HG02623 (cell line): ENCODE measurements around the gene COL20A1.
A peak's percentile ranks its signal among the peaks of the same experiment; 100 is the strongest.

Source experiments
- ATAC-seq: cut with Tn5 transposase; IDR thresholded peaks from one replicate; pipeline ENCODE4 v1.9.1; 2021; ENCODE audit warnings: moderate library complexity; ENCODE audit not compliant: unreplicated experiment

The COL20A1 gene

DNA sequence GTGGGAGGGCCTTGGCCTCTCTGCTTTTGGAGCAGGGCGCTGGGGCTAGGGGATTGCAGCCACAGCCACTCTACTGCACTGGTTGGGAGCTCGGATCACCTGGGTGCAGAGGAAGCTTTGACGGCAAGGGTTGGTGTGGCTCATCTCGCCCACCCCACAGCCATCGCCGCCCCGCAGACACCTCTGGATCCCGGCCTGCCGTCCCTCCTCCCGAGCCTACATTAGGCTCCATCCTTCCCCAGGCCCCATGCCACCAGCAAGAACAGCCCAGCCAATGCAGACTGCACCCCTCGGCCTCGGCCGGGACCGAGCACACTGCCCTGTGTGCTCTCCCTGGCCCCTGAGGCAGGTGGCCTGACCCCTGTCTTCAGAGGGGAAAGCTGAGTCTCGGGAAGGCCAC lies 32.5 kb upstream of the COL20A1 start:
- ATAC-seq, result no peak

GRCh38 chr20:63261060-63261794 lies 31.8 kb upstream of the COL20A1 start:
- no peak for ATAC-seq

- ATAC-seq, result no peak
Observed at GRCh38 chr20:63261795-63262528, 31.0 kb upstream of the COL20A1 start.

GRCh38 chr20:63262836-63263235 lies 30.1 kb upstream of the COL20A1 start:
- no peak for ATAC-seq

DNA sequence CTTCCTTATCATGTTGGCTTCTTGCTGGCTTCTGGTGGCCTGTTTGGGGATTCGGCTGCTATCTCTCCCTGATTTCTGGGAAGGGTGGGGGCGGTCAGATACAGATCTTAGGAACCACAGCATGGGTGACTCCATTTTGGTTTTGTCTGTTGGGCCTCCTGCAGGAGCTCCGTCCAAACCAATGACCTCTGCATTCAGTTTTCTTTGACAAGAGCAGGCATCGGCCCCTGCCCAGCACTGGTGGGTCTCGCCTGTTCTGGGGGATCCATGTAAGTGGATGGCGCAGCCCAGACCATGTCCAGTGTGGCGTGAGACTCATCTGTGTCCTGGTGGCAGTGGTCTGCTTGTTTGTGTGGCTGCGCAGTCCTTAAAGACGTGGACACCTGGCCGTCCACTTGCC lies 29.0 kb upstream of the COL20A1 start:
- no peak for ATAC-seq

GRCh38 chr20:63264519-63264918 lies 28.5 kb upstream of the COL20A1 start:
- ATAC-seq, result no peak

DNA sequence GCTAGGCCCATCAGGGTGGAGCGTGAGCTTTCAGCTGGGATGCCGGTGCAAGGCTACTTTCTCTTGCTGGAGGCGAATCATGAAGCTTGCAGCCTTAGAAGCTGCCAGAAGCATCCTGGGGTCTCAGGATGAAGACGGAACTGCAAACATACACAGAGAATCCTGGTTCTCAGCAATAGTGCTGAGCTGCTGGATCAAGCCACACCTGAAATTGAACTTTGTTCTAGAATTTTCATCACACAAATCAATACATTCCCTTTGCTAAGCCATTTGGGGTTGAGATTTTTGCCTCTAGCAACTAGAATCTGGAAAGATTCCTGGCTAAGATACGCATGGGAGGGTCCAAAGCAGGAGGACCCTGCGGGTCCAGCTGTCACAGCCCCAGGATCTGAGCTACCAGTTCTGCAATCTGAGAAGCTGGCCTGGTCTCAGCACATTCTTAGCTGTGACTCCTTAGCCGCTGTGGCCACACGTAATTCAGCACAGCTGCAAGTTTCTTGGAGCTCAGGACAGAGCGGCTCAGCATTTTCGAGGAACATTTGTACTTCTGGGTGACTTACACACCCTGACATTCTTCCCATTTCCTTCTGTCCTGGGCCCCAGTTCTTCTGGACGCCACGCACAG lies 27.0 kb upstream of the COL20A1 start:
- ATAC-seq, result no peak

GRCh38 chr20:63267691-63268090 lies 25.3 kb upstream of the COL20A1 start:
- ATAC-seq, result no peak

- no peak for ATAC-seq
Observed at GRCh38 chr20:63268256-63268655, 24.7 kb upstream of the COL20A1 start.

DNA sequence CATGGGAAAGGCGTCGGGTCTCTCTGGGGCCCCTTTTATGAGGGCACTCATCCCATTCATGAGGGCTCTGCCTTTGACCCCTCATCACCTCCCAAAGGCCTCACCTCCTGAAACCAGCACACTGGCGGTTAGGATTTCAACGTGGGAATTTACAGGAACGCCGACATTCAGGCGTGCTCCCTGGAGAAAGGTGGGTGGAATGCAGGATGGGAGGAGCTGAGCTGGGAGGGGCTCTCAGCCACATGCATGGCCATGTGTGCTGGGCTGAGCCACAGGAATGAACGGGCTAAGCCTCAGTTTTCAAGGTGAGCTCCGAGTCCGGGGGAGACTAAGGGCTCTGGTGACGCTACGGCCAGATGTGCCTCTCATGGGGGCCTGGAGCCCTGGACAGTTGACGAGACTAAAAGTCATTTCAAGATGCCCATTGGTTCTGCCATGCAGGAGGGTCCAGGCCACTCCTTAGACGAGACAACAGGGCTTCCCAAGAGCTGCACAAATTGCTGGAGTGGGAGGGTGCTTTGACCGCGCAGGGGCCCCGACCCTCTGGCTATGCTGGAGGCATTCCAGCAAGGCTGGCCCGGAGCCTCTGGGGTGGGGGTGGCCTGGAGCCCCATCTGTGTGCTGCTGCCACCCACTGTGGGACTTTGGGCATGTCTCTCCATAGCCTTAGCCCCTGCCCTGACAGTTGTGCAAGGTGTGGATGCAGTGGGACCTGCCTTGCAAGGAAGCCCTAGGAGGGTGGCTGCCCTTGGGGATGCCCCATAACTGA lies 24.1 kb upstream of the COL20A1 start:
- ATAC-seq, result no peak

GRCh38 chr20:63269724-63270123 lies 23.3 kb upstream of the COL20A1 start:
- ATAC-seq, result no peak

DNA sequence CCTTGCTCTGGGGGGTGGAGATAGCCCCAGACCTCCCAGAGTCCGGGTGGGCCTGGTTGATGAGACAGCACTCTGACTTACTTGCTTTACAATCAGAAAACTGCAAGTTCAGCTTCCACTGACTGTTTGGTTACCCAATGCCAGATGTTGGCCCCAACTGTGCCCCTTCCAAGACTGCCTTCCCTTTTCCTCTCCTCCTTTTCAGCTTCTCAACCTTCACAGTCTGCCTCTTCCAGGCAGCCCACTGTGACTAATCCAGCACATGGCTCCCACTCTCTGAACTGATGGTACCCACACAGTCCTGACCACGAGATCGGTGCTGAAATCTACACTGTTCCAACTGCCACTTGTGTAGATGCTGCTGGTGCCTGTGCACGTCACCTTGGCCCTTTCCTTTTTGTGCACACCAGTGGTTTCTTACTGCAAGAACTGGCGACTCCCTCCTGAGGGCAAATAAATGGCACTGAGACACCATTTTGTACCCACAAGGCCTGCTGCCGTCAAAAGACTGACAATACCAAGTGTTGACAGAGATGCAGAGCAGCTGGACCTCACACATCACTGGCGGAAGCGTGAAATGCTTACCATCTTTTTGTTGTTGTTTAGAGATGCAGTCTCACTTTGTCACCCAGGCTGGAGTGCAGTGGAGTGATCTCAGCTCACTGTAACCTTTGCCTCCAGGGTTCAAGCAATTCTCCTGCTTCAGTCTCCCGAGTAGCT lies 22.2 kb upstream of the COL20A1 start:
- ATAC-seq, result no peak

DNA sequence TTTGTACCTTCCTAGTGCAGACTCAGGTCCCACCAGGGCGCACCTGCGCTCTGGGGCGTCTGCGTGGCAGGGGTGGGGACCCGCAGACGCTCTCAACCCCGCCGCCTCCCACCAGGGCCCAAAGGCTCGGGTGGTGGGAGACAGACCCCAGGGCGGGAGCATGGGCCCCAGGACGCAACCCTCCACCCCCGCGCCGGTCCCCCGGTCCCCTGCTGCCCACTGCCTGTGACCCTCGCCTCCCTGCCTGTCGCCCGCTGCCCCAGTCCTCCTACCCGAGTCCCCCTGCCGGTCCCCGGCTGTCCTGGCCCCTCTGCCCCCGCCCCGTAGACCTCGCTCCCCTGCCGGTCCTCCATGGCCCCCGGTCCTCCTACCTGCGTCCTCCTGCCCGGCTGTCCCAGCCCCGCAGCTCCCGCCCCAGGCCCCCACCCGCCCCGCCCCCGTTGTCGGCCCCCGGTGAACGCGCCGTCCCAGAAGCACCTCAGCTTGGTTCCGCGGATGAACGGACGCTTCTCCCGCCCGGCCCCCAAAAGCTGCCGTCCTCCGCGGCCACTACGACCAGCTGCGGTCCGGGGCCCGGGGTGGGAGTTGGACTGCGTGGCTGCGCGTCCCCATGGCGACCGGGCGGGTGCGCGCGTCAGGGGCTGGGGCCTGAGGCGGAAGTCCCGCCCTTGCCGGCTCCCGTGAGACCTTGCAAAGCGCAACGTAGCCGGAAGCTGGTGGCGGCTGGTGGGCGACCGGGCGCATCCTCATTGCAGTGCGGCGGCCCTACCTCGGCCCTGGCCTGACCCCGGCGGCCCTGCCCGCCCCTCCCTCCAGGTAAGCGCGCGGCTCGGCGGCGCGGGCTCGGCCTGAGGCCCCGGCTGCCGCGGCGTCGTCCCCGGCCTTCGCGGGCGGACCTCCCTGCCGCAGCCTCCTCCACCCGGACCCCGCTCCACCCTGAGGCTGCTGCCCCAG lies 20.6 kb upstream of the COL20A1 start, which contains the start of gene ARFGAP1:
ARFGAP1 (plus strand) TSS at position 709 of the 954 bp plus-strand sequence. CDS start 2,768 bp downstream, outside the sequence.
- peak; percentile 89 for ATAC-seq

- ATAC-seq, result no peak
Observed at GRCh38 chr20:63273059-63273579, 19.9 kb upstream of the COL20A1 start.

- ATAC-seq, result no peak
Observed at GRCh38 chr20:63273635-63274380, 19.2 kb upstream of the COL20A1 start.

- no peak for ATAC-seq
Observed at GRCh38 chr20:63274381-63275228, 18.4 kb upstream of the COL20A1 start.

DNA sequence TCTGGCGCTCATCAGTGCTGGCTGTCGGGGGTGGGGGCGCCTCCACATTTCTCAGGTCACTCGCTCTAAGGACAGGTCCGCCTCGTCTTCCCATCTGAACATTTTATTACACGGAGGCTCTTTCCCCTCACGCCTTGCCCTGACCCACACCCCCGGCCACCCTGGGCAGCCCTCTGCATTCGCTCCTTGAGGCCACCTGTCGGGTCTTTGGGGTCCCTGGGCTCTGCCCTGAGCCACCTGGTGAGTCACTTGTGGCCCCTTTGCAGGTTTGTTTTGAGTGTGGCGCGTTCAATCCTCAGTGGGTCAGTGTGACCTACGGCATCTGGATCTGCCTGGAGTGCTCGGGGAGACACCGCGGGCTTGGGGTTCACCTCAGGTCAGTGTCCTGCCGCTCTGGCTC lies 17.2 kb upstream of the COL20A1 start:
- no peak for ATAC-seq

- no peak for ATAC-seq
Observed at GRCh38 chr20:63276956-63277355, 16.0 kb upstream of the COL20A1 start.
